Erythroblast (primary cell): ENCODE data around the gene ZNF615.
"Not testable (repeated sequence)": the region's sequence is repeated elsewhere in the genome, so short reads cannot be mapped to it uniquely, and the experiment has no call there.

Experiments used
- DNase-seq, 2 experiments: peaks; one replicate each; lab custom pipeline; 2025; lab: John Stamatoyannopoulos, UW
- GATA1 ChIP-seq: IDR thresholded peaks from 2 replicates; pipeline ENCODE4 v1.6.1; 2011; ENCODE audit warnings: low read depth, mild to moderate bottlenecking, control low read depth, low read length, moderate library complexity
- POLR2A ChIP-seq: IDR thresholded peaks from 2 replicates; pipeline ENCODE4 v1.6.1; 2011; ENCODE audit warnings: mild to moderate bottlenecking, low read length

Gene ZNF615

DNA sequence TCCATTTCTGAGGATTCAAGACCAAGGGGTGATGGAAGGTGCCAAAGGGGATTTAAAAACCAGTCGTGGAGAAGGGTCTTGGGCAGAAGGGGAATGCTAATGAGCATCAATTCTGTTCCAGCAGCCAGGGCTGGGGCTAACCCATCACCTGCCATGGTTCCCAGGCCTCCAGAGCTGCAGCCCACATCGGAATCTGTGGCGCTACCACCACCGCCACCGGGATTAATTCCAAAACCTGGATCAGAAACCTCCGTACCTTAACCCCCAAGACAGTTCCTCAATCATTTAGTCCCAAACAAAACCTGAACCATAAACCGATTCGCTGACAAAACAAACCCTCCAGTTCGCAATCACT is 583 bp downstream of the ZNF615 start:
- peak in 1 of 2 experiments; percentile 42 for DNase-seq
- TF ChIP-seq POLR2A (no peak), GATA1 (no peak)

DNA sequence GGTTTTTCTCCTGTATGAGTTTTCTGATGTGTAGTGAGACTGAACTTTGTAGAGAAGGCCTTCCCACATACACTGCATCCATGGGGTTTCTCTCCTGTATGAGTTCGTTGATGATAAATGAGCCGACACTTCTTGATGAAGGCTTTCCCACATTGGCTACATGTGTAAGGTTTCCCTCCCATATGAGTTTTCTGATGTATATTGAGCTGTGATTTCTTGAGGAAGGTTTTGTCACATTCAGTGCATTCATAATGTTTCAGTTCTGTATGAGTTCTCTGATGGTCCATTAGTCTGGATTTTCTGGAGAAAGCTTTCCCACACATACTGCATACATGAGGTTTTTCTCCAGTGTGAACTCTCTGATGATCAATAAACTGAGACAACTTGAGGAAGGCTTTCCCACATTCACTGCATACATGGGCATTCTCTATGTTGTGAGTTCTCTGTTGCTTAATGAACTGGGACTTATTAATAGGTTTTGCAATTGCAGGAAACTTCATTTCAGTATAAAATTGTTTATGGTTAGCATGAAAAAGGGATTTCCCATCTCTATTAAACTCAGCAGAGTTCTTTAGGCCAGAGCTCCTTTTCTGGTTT is 13.9 kb downstream of the ZNF615 start:
- TF ChIP-seq GATA1: no peak
- TF ChIP-seq POLR2A: no peak
- DNase-seq: no peak

DNA sequence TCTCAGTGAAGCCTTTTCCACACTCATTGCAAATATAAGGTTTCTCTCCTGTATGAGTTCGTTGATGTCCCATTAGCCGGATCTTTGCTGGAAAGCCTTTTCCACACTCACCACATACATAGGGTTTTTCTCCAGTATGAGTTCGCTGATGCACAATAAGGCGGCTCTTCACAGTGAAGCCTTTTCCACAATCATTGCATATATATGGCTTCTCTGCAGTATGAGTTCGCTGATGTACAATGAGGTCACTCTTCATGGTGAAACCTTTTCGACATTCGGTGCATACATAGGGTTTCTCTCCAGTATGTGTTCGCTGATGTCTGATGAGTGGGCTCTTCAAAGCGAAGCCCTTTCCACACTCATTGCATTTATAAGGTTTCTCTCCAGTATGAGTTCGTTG is 14.6 kb downstream of the ZNF615 start:
- TF ChIP-seq POLR2A (no peak), GATA1 (no peak)

DNA sequence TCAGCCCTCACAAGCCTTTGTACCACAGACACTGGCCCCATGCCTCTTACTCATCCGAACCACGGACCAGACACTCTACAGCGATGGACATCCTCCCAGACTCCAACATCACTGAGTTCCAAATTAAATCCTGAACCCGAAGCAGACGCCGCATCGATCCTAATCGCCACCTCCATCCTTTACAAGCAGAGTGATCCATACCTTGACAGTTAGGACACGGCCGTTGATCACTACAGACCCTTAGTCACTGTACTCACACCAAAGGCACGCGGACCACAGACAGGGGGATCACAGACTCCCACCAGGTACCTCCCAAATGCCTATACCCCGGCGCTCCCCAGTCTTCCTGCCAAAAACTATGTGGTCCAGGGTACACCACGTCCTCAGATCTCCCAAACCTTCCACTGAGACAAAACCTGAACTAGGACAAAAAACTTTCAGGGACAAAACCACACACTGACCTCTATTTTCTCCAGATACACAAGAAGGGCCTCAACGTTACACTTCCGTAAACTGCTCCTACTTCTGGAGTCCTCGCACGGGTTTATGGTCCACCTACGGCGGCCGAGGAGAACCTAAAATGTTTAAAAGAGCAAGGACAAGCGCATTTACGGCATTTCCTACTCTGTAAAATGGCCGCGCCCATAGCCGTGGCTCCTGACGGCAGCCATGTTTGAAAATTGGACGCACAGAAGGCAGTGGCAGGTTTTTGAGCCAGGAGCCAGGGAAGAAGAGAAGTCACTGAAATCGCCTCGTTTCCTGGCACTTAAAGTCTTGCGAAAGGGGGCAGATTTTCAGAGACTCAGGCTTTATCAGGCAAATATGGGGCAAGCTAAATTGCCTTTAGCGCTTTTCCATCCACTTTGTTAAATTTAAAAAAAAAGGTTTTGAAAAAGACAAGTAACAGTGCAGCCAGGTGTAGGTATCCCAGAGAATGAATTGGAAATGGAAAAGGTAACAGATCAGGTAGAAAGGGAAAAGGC is 21.4 kb downstream of the ZNF615 start, which contains the start of gene ZNF350:
ZNF350 (minus strand) TSS at position 532 of the 983 bp plus-strand sequence. CDS start 12,480 bp downstream, outside the sequence.
- TF ChIP-seq POLR2A: peak; percentile 73
- TF ChIP-seq GATA1: no peak
- peak; percentile 92 to 96 for DNase-seq

More for the DNA sequence above, 14.6 kb downstream of the ZNF615 start:
- DNase-seq: no peak

DNA sequence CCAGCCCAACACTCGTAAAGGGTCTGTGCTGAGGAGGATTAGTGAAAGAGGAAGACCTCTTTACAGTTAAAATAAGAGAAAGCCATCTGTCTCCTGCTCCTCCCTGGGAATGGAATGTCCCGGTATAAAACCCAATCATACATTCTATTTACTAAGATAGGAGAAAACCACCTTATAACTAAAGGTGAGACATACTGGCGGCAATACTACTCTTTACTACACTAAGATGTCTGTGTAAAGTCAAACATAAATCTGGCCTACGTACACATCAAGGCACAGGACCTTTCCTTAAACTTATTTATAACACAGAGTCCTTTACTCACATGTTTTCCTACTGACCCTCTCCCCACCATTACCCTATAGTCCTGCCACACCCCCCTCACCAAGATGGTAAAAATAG is 24.6 kb downstream of the ZNF615 start:
- no peak for TF ChIP-seq POLR2A
- TF ChIP-seq GATA1: no peak
- DNase-seq: no peak

DNA sequence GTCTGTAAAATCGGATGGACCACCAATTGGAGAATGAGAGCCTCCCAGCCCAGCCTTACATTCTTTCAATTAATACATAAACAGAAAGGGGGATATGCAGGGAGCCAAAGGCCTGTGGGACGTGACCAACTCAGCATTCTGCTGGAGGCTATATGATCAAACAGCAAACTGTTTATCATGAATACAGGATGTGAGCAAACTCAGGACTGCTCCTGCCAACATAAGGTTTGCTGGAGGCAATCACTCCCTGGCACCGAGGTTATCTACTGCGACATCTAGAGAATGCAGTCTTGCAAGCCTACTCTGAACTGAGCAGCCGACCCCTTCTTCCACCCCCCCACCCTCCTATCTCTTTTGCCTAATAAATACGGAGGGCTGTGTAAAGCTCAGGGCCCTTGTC is 27.1 kb downstream of the ZNF615 start:
- DNase-seq: not testable (repeated sequence)

DNA sequence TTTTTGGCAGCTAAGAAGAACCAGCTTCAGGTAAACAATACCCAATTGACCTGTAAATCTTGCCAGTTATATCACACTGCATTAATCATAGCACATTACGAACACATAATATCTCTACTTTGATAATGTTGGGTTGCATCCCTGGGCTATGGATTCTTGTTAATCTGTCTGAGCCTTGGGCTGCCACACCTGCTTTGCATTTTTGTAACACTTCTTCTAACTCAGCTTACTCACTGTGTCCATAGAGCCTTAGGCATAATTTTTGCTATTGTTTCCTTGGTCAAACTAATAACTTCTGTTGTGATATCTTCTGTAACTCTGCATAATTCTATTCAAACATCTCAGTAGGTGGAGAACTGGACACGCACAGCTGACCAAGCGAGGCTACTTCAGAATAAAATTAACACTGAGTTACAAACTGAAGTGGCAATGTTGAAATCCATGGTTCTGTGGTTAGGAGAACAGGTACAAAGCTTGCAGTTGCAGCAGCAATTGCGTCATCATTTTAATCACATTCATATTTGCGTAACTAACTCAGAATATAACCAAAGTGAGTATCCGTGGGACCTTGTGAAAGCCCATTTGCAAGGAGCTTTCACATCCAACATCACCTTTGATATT is 27.8 kb downstream of the ZNF615 start:
- no peak for DNase-seq
- TF ChIP-seq POLR2A (no peak), GATA1 (no peak)

DNA sequence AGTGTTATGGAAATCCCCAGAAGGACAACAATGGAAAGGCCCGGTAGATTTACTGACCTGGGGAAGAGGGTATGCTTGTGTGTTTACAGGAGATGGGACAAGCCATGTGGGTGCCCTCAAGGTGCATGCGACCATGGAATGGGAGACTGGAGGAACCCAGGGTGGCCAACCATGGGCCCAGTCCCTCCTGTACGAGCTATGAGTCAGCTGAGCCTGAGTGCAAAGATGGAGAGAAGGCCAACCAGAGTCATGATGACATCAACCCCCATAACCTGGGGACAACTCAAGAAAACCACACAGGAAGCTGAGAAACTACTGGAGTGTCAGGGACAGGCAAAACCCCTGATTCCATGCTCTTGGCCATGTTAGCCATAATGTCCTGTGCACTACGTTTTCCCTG is 29.1 kb downstream of the ZNF615 start:
- no peak for DNase-seq
- no peak for TF ChIP-seq POLR2A
- no peak for TF ChIP-seq GATA1

DNA sequence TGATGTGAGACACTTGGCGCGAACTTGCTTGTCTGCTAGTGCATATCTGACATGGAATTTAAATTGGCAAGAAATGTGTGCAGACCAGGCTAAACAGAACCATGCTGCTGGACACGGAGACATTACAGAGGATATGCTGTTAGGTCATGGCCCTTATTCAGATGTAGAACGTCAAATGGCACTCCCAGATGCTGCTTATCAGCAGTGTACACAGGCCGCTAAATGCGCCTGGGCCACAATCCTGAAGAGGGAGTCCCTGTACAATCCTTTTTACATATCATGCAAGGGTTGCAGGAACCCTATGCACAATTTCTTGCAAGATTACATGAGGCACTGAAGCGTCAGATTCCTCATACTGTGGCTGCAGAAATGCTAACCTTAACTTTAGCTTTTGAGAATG is 30.7 kb downstream of the ZNF615 start:
- TF ChIP-seq GATA1: no peak

DNA sequence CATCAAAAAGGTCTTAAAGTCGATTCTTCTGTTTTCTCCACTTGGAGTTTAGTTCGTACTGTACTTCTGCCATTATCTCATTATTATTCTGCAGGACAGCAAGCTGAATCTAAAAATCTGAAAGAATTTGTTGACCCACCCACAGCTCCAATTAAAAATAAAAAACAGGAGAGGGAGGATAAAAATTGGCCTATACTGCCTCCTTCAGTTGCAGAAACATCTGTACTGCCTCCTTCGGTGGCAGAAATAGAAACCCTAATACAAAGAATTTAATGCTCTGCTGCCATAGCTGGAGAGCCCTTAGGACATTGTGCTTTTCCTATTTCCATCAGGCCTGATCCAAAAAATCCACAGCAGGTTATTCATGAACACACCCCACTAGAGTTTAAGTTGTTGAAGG is 31.2 kb downstream of the ZNF615 start:
- no peak for DNase-seq
- no peak for TF ChIP-seq GATA1
- TF ChIP-seq POLR2A: no peak

More for the DNA sequence above, 30.7 kb downstream of the ZNF615 start:
- DNase-seq: no peak

DNA sequence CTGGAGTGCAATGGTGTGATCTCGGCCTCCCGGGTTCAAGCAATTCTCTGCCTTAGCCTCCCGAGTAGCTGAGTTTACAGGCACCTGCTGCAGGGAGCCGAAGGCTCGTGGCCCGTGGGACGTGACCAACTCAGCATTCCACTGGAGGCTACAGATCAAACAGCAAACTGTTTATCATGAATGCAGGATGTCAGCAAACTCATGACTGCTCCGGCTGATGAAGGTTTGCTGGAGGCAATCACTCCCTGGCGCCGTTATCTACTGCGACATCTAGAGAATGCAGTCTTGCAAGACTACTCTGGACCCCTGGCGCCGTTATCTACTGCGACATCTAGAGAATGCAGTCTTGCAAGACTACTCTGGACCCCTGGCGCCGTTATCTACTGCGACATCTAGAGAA is 32.2 kb downstream of the ZNF615 start:
- not testable (repeated sequence) for DNase-seq

DNA sequence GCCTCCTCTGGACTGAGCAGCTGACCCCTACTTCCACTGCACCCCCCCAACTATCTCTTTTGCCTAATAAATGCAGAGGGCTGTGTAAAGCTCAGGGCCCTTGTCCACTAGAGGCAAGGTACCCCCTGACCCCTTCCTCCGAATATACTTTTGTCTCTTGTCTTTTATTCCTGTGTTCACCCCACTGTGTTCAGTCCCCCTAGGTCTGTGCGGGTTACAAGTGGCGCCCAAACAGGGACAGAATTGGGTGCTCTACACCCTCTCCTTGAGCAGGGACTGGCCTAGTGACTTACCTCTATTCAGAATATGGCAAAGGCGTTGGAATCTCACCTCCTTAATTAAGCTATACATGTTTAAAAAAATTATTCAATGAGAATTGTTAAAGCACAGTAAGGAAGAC is 36.4 kb downstream of the ZNF615 start:
- peak; percentile 57 to 64 for DNase-seq
- TF ChIP-seq POLR2A (no peak), GATA1 (no peak)

DNA sequence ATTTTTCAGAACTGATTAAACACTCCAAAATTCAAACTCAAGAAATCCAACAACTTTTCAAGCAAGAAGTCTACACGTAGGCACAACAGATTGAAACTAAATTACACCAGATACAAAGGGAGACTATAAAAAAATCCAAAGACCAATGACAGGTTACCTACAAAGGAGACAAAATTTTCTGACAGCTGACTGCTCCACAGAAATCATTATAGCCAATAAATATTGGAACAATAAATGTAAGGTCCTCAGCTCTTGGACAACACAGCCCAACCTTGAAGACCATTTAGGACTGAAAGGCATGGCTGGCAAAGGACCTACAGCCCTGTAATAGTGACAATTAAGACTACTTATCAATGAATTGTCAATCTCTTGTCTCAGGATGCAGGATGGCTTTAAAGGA is 37.3 kb downstream of the ZNF615 start:
- no peak for TF ChIP-seq POLR2A
- no peak for TF ChIP-seq GATA1

DNA sequence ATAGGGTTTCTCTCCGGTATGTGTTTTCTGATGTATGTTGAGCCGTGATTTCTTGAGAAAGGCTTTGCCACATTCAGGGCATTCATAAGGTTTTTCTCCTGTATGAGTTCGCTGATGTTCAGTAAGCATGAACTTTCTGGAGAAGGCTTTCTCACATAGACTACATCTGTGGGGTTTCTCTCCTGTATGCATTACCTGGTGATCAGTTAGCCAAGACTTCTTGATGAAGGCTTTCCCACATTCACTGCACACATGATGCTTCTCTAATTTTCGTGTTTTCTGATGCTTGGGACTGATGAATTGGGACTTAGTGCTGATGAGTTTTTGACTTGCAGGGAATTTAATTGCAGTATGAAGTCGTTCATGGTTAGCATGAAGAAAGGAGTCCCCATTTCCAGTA is 42.4 kb downstream of the ZNF615 start:
- DNase-seq: no peak
- no peak for TF ChIP-seq GATA1
- TF ChIP-seq POLR2A: no peak

More for the DNA sequence above, 37.3 kb downstream of the ZNF615 start:
- no peak for DNase-seq

DNA sequence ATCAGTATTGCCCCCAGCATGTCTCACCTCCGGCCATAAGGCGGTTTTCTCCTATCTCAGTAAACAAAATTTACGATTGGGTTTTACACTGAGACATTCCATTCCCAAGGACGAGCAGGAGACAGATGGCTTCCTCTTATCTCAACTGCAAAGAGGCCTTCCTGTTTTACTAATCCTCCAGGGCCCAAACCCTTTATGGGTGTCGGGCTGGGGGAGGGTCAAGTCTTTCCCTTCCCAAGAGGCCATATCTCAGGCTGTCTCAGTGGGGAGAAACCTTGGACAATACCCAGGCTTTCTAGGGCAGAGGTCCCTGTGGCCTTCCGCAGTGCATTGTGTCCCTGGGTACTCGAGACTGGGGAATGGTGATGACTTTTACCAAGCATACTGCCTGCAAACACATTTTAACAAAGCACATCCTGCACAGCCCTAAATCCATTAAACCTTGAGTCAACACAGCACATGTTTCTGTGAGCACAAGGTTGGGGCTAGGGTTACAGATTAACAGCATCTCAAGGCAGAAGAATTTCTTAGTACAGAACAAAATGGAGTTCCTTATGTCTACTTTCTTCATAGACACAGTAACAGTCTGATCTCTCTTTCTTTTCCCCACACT is 47.3 kb downstream of the ZNF615 start:
- not testable (repeated sequence) for DNase-seq
